ENCODE results near the gene BCOR. TPM values are rescaled to one million over a fixed set of nuclear protein-coding genes. Genes with fewer than 3 reads are reported as not detected.

Gene BCOR
- total and polyA plus RNA-seq, 2 of the 13 experiments (the other 11 are each of a cell fraction or from before 2014, with no cell fraction given), result 14.3 to 15.2 TPM

DNA sequence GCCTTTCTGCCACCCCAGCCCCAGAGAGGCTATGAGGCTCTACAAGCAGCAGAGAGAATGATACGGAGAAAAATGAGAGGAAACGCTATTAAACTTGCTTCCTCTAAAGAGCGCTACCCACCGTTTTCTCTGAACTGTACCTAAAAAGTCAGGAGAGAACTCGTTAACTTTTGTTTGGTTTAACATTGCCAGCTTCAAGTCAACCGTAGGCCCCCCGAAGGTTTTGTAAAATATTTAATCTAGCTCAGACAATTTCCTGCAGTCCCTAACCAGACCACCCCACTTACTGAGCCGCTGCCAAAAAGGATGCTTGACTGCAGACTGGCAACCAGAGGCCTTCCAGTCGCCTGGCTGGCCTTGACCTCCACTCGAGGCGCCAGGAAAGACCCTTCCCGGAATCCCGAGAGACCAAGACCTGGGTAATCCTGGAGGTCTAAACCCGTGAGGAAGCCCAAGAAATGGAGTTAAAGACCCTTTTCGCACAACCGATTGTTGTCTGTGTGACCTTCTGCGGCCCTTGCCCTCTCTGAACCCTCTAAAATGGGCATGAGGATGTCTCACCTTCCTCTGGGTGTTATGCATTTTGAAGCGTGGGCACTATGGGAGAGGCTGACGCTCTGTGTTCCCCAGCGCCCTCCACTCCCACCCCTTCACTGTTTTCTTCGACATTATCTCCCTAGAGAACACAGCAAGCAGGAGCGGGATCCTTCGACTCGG is 86.3 kb downstream of the BCOR start (continued):
- TF ChIP-seq, protein P1, sequence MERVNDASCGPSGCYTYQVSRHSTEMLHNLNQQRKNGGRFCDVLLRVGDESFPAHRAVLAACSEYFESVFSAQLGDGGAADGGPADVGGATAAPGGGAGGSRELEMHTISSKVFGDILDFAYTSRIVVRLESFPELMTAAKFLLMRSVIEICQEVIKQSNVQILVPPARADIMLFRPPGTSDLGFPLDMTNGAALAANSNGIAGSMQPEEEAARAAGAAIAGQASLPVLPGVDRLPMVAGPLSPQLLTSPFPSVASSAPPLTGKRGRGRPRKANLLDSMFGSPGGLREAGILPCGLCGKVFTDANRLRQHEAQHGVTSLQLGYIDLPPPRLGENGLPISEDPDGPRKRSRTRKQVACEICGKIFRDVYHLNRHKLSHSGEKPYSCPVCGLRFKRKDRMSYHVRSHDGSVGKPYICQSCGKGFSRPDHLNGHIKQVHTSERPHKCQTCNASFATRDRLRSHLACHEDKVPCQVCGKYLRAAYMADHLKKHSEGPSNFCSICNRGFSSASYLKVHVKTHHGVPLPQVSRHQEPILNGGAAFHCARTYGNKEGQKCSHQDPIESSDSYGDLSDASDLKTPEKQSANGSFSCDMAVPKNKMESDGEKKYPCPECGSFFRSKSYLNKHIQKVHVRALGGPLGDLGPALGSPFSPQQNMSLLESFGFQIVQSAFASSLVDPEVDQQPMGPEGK (CRISPR knock-in tag; IDR thresholded peaks at IDR 0.05), result no peak
- TF ChIP-seq ZNF10 (CRISPR knock-in tag; IDR thresholded peaks at IDR 0.05; ENCODE audit: borderline replicate concordance, low read depth) (no peak), ISX (CRISPR knock-in tag; conservative IDR thresholded peaks at IDR 0.05) (no peak)

DNA sequence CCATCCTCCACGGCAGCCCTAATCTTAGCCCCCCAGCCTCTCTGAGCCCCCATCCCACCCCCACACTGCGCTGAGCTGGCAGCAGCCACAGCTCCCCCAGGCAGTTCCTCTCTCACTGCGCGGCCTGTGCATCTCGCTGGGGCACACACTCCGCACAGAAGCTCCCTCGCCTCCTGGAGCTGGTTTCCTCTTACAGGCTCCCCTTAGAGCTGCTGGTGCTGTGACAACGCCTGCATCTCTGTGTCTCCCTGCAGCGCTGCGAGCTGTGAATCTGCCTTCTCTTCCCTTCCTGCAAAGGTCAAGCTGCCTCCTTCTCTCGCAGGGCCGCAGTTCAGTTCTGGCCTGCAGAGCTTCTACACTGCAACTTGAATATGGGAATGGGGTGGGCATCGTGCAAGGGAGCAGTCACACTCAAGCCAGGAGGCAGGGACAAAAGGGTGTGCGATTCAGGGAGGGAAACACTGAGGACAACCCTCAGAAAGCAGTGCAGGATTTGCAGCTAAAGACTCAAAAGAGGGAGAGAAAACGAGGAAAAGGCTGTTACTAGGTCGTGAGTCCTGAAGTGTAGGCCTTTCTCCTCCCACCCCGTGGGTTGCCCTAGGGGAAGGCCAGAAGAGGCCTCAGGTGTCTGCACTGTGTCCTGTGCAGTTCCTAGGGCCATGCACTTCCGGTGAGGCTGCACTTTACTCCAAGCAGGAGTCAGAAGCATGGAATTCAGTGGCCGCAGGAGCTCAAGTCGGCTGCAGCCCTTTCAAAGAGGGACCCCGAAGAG is 87.0 kb downstream of the BCOR start:
- BruUV-seq (replicated peaks), result no TSS peak
- Histone ChIP-seq H3K4me3 (replicated peaks in 1 of 3; ENCODE audit: insufficient read depth in 1 of 3, low read depth in 2 of 3, low read length in 3 of 3) (peak overlapping the region; percentile 59 to 77 (median 70); a peak in 4 of 6 replicates), H3K27me3 (ENCODE audit: control insufficient read depth in 1 of 2, insufficient read depth in 2 of 2, low read length in 2 of 2) (no peaks in the 10 kb centered on the region), H3K9ac (ENCODE audit: insufficient read depth, low read depth, low read length) (peak overlapping the region; percentile 86), H3K4me2 (ENCODE audit: low read depth, low read length) (peak overlapping the region; percentile 92), H4K20me1 (ENCODE audit: insufficient read depth, low read length) (no peaks in the 10 kb centered on the region), H3K79me2 (ENCODE audit: insufficient read depth, low read length) (no peaks in the 10 kb centered on the region), H3K27ac (ENCODE audit: extremely low read length, insufficient read depth, low read length) (peak overlapping the region; percentile 98), H2AFZ (ENCODE audit: low read length) (no peak overlapping the region), H3K4me1 (ENCODE audit: insufficient read depth, low read length) (peaks cover 27% of the 10 kb centered on the region), H3K9me3 (ENCODE audit: low read length) (no peaks in the 10 kb centered on the region), H3K36me3 (replicated peaks in 1 of 2; ENCODE audit: control insufficient read depth in 1 of 2, insufficient read depth in 2 of 2, low read length in 2 of 2) (no peaks in the 10 kb centered on the region)
- peak; percentile 54 for DNase-seq (ENCODE audit: low spot score)
- ATAC-seq, result peak; percentile 12; the same call in 2 of the 3 replicates
- WGBS (ENCODE audit: low lambda C conversion rate), result 45% methylated on average over 11 of the region's 21 CpGs
- CTCF ChIA-PET (ENCODE audit: low intra/inter-chr PET ratio, low total read pairs), result no interaction called here
- peak; percentile 90 for FAIRE-seq
- intact Hi-C loops (cut with micrococcal nuclease; ENCODE audit: unreplicated experiment), result loop anchor here (5.0 kb wide), 2 partner anchors 58 to 87 kb away; partner anchors contain the start of gene BCOR
- in situ Hi-C loops (cut with HindIII; ENCODE audit: extremely low pct_ligation_motif_present, low pct_unique_long_range_greater_than_20kb), result loop anchor here (5.0 kb wide), 1 partner anchor 142 kb away; no protein-coding TSS in a partner anchor
- POLR2A ChIA-PET, result interaction anchor here (0.6 to 3.6 kb wide), 10 partner anchors 8 to 1500 kb away, joined by 3 to 24 read pairs (median 4); partner anchors contain the start of gene BCOR
- TF ChIP-seq TARDBP (CRISPR knock-in tag; IDR thresholded peaks at IDR 0.05) (no peak), NKX3-1 (CRISPR knock-in tag; IDR thresholded peaks at IDR 0.05) (no peak), ZBTB20 (CRISPR knock-in tag; IDR thresholded peaks at IDR 0.05; ENCODE audit: borderline replicate concordance, low read depth) (no peak), KLF11 (CRISPR knock-in tag; IDR thresholded peaks at IDR 0.05) (no peak), PHF8 (CRISPR knock-in tag; IDR thresholded peaks at IDR 0.05) (no peak), SP2 (CRISPR knock-in tag; IDR thresholded peaks at IDR 0.05) (no peak), MED1 (CRISPR knock-in tag; IDR thresholded peaks at IDR 0.05) (peak; percentile 51; the same call in 1 of the 2 replicates), GABPA (IDR thresholded peaks at IDR 0.05; ENCODE audit: low read depth, low read length) (no peak), GABPA (CRISPR knock-in tag; IDR thresholded peaks at IDR 0.05; ENCODE audit: low read depth) (peak; percentile 81), FOSL2 (CRISPR knock-in tag; IDR thresholded peaks at IDR 0.05) (peak; percentile 52)
- TF ChIP-seq, protein P2, sequence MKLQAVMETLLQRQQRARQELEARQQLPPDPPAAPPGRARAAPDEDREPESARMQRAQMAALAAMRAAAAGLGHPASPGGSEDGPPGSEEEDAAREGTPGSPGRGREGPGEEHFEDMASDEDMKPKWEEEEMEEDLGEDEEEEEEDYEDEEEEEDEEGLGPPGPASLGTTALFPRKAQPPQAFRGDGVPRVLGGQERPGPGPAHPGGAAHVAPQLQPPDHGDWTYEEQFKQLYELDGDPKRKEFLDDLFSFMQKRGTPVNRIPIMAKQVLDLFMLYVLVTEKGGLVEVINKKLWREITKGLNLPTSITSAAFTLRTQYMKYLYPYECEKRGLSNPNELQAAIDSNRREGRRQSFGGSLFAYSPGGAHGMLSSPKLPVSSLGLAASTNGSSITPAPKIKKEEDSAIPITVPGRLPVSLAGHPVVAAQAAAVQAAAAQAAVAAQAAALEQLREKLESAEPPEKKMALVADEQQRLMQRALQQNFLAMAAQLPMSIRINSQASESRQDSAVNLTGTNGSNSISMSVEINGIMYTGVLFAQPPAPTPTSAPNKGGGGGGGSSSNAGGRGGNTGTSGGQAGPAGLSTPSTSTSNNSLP (IDR thresholded peaks at IDR 0.05; ENCODE audit: low read depth, low read length), result no peak
